Mesenchymal stem cell (in vitro differentiated cells and primary cell): ENCODE measurements around the gene CA10.

ENCODE experiments used
- DNase-seq: peaks from one replicate; pipeline ENCODE4 v3.0.0-alpha.2; 2013
- H2AFZ ChIP-seq: one replicate; pipeline ENCODE4 v1.6.1; 2013; ENCODE audit warnings: low read depth, mild to moderate bottlenecking, control low read depth, inconsistent platforms, low read length, moderate library complexity
- H2AK5ac ChIP-seq: 2 replicates; pipeline ENCODE4 v1.6.1; 2013; ENCODE audit warnings: low read length, moderate library complexity, mild to moderate bottlenecking, inconsistent platforms; ENCODE audit not compliant: severe bottlenecking
- H2BK120ac ChIP-seq: one replicate; pipeline ENCODE4 v1.6.1; 2013; ENCODE audit warnings: low read depth, mild to moderate bottlenecking, inconsistent platforms, low read length, moderate library complexity
- H2BK12ac ChIP-seq, 2 experiments: one replicate each; pipeline ENCODE4 v1.6.1; 2013; ENCODE audit warnings: inconsistent platforms in 2 of 2, low read length in 2 of 2, mild to moderate bottlenecking in 2 of 2, moderate library complexity in 2 of 2, control low read depth in 1 of 2
- H2BK15ac ChIP-seq: one replicate; pipeline ENCODE4 v1.6.1; 2013; ENCODE audit warnings: mild to moderate bottlenecking, low read depth, inconsistent platforms; ENCODE audit not compliant: poor library complexity, severe bottlenecking
- H2BK5ac ChIP-seq: 2 replicates; pipeline ENCODE4 v1.6.1; 2013; ENCODE audit warnings: low read depth, mild to moderate bottlenecking, low read length, control low read depth, inconsistent platforms; ENCODE audit not compliant: poor library complexity, severe bottlenecking
- H3K14ac ChIP-seq, 2 experiments: one replicate each; pipeline ENCODE4 v1.6.1; 2013; ENCODE audit warnings: inconsistent platforms in 2 of 2, low read length in 2 of 2, control low read depth in 1 of 2, mild to moderate bottlenecking in 1 of 2, moderate library complexity in 1 of 2
- H3K18ac ChIP-seq, 2 experiments: one replicate each; pipeline ENCODE4 v1.6.1; 2013; ENCODE audit warnings: inconsistent platforms in 2 of 2, low read length in 2 of 2, control low read depth in 1 of 2, low read depth in 1 of 2, mild to moderate bottlenecking in 1 of 2
- H3K23ac ChIP-seq, 2 experiments: one replicate each; pipeline ENCODE4 v1.6.1; 2013; ENCODE audit warnings: inconsistent platforms in 2 of 2, low read length in 2 of 2, mild to moderate bottlenecking in 2 of 2, moderate library complexity in 2 of 2, control low read depth in 1 of 2
- H3K27ac ChIP-seq: 2 replicates; pipeline ENCODE4 v1.5.1; 2013; ENCODE audit warnings: mild to moderate bottlenecking, moderate library complexity, low read length, control low read depth, inconsistent platforms; ENCODE audit not compliant: poor library complexity, severe bottlenecking
- H3K27me3 ChIP-seq, 2 experiments: 2 replicates each; pipeline versions ENCODE4 v1.6.1 to v1.7.0; 2013; ENCODE audit warnings: low read length in 2 of 2, mild to moderate bottlenecking in 2 of 2, moderate library complexity in 2 of 2, control low read depth in 1 of 2, inconsistent platforms in 1 of 2; ENCODE audit not compliant: control insufficient read depth in 1 of 2, insufficient read depth in 1 of 2
- H3K36me3 ChIP-seq, 2 experiments: 2 replicates each; pipeline versions ENCODE4 v1.6.1 to v1.7.0; 2013; ENCODE audit warnings: low read length in 2 of 2, control low read depth in 1 of 2, inconsistent platforms in 1 of 2, low read depth in 1 of 2, mild to moderate bottlenecking in 1 of 2; ENCODE audit not compliant: insufficient read depth in 2 of 2, control insufficient read depth in 1 of 2
- H3K4ac ChIP-seq, 2 experiments: one replicate each; pipeline ENCODE4 v1.6.1; 2013; ENCODE audit warnings: inconsistent platforms in 2 of 2, low read length in 2 of 2, mild to moderate bottlenecking in 2 of 2, moderate library complexity in 2 of 2, control low read depth in 1 of 2, low read depth in 1 of 2
- H3K4me1 ChIP-seq: 2 replicates; pipeline ENCODE4 v1.6.1; 2013; ENCODE audit warnings: low read depth, low read length, control low read depth; ENCODE audit not compliant: control insufficient read depth, insufficient read depth
- H3K4me2 ChIP-seq: 2 replicates; pipeline ENCODE4 v1.6.1; 2013; ENCODE audit warnings: low read length, mild to moderate bottlenecking, inconsistent platforms; ENCODE audit not compliant: poor library complexity, severe bottlenecking
- H3K4me3 ChIP-seq, 2 experiments: 2 replicates each; pipeline versions ENCODE4 v1.5.1 to v1.7.0; 2013; ENCODE audit warnings: low read length in 2 of 2, mild to moderate bottlenecking in 2 of 2, control low read depth in 1 of 2, low read depth in 1 of 2; ENCODE audit not compliant: insufficient read depth in 1 of 2
- H3K79me1 ChIP-seq: replicated peaks from 2 replicates; pipeline ENCODE4 v1.6.1; 2013; ENCODE audit warnings: mild to moderate bottlenecking, control low read depth, low read length, inconsistent platforms; ENCODE audit not compliant: poor library complexity, severe bottlenecking
- H3K9ac ChIP-seq: 2 replicates; pipeline ENCODE4 v1.7.0; 2013; ENCODE audit warnings: mild to moderate bottlenecking, low read length, moderate library complexity
- H3K9me3 ChIP-seq: 2 replicates; pipeline ENCODE4 v1.7.0; 2013; ENCODE audit warnings: mild to moderate bottlenecking, low read length; ENCODE audit not compliant: control insufficient read depth
- H4K8ac ChIP-seq: one replicate; pipeline ENCODE4 v1.6.1; 2013; ENCODE audit warnings: inconsistent platforms, mild to moderate bottlenecking, low read length, moderate library complexity
- H4K91ac ChIP-seq: one replicate; pipeline ENCODE4 v1.6.1; 2013; ENCODE audit warnings: mild to moderate bottlenecking, low read length, inconsistent platforms
- WGBS: methylation state at CpG from one replicate; pipeline ENCODE4 v1.1.7; 2013; ENCODE audit warnings: mixed read lengths; 5-methylcytosine and 5-hydroxymethylcytosine counted together

CA10 gene

GRCh38 chr17:52191491-52191890 lies 33.0 kb upstream of the CA10 start:
- Histone ChIP-seq H3K27me3 (no peaks in the 10 kb centered on the region), H4K91ac (no peak overlapping the region), H3K4me3 (no peak overlapping the region), H3K36me3 (no peaks in the 10 kb centered on the region), H2BK5ac (no peak overlapping the region), H3K9me3 (no peaks in the 10 kb centered on the region), H3K18ac (no peak overlapping the region), H3K4me1 (no peaks in the 10 kb centered on the region), H4K8ac (no peak overlapping the region), H3K9ac (no peak overlapping the region), H3K4me2 (no peak overlapping the region), H3K23ac (no peak overlapping the region), H2BK15ac (no peak overlapping the region), H3K79me1 (no peaks in the 10 kb centered on the region), H2AK5ac (no peak overlapping the region), H3K4ac (no peak overlapping the region), H2BK12ac (no peak overlapping the region), H2BK120ac (no peak overlapping the region), H3K27ac (no peak overlapping the region), H2AFZ (no peak overlapping the region), H3K14ac (no peak overlapping the region)
- WGBS = 93% methylated on average over 1 of the region's 2 CpGs
- DNase-seq = no peak

GRCh38 chr17:52181782-52182181 lies 23.3 kb upstream of the CA10 start:
- H3K36me3 ChIP-seq = no peaks in the 10 kb centered on the region
- no peak overlapping the region for H3K18ac ChIP-seq
- no peaks in the 10 kb centered on the region for H3K27me3 ChIP-seq
- no peak overlapping the region for H2BK120ac ChIP-seq
- DNase-seq = no peak
- no peak overlapping the region for H3K4ac ChIP-seq
- no peaks in the 10 kb centered on the region for H3K4me1 ChIP-seq
- no peak overlapping the region for H3K4me2 ChIP-seq
- no peak overlapping the region for H2BK5ac ChIP-seq
- 16% methylated on average over 3 of the region's 3 CpGs for WGBS
- no peak overlapping the region for H2BK15ac ChIP-seq
- H3K79me1 ChIP-seq = no peaks in the 10 kb centered on the region
- H3K23ac ChIP-seq = no peak overlapping the region
- no peak overlapping the region for H4K91ac ChIP-seq
- H4K8ac ChIP-seq = no peak overlapping the region
- no peak overlapping the region for H2AFZ ChIP-seq
- no peak overlapping the region for H3K14ac ChIP-seq
- H2BK12ac ChIP-seq = no peak overlapping the region
- H3K4me3 ChIP-seq = no peak overlapping the region
- H3K9me3 ChIP-seq = peaks cover 5% of the 10 kb centered on the region
- H2AK5ac ChIP-seq = no peak overlapping the region
- no peak overlapping the region for H3K27ac ChIP-seq
- H3K9ac ChIP-seq = no peak overlapping the region

GRCh38 chr17:52178012-52178411 lies 19.5 kb upstream of the CA10 start:
- Histone ChIP-seq H3K14ac (no peak overlapping the region), H3K9me3 (no peaks in the 10 kb centered on the region), H2BK15ac (no peak overlapping the region), H3K18ac (no peak overlapping the region), H4K91ac (no peak overlapping the region), H3K27me3 (no peaks in the 10 kb centered on the region), H3K9ac (no peak overlapping the region), H3K4me3 (no peak overlapping the region), H4K8ac (no peak overlapping the region), H3K36me3 (no peaks in the 10 kb centered on the region), H2AFZ (no peak overlapping the region), H3K27ac (no peak overlapping the region), H2AK5ac (no peak overlapping the region), H3K4ac (no peak overlapping the region), H3K4me1 (no peaks in the 10 kb centered on the region), H3K23ac (no peak overlapping the region), H2BK5ac (no peak overlapping the region), H2BK120ac (no peak overlapping the region), H2BK12ac (no peak overlapping the region), H3K79me1 (no peaks in the 10 kb centered on the region), H3K4me2 (no peak overlapping the region)
- WGBS = 78% methylated on average over 2 of the region's 5 CpGs
- DNase-seq = no peak

- Histone ChIP-seq H3K18ac (no peak overlapping the region), H2BK120ac (no peak overlapping the region), H4K91ac (no peak overlapping the region), H3K27ac (no peak overlapping the region), H3K27me3 (no peaks in the 10 kb centered on the region), H4K8ac (no peak overlapping the region), H2BK15ac (no peak overlapping the region), H3K4me2 (no peak overlapping the region), H2AK5ac (no peak overlapping the region), H3K79me1 (no peaks in the 10 kb centered on the region), H3K23ac (no peak overlapping the region), H3K36me3 (no peaks in the 10 kb centered on the region), H3K9ac (no peak overlapping the region), H2BK12ac (no peak overlapping the region), H3K4me1 (no peaks in the 10 kb centered on the region), H3K4me3 (no peak overlapping the region), H3K9me3 (no peaks in the 10 kb centered on the region), H2AFZ (no peak overlapping the region), H2BK5ac (no peak overlapping the region), H3K14ac (no peak overlapping the region), H3K4ac (no peak overlapping the region)
- WGBS = no CpG with 5 or more reads among the region's 1 CpG
- DNase-seq = no peak
Measured at GRCh38 chr17:52170963-52171572, 12.6 kb upstream of the CA10 start.
